Bronchial epithelial cell (primary cell): ENCODE results near the gene HOPX. TPM values are rescaled to one million over a fixed set of nuclear protein-coding genes. Genes with fewer than 3 reads are reported as not detected.

Experiments used
- DNase-seq: peaks from one replicate; pipeline ENCODE4 v3.0.0-alpha.2; 2010; ENCODE audit warnings: low read depth
- FAIRE-seq: peaks from 2 replicates; lab custom pipeline; 2011; peaks lifted over from hg19 to GRCh38; lab: Jason Lieb, UNC
- H3K27me3 ChIP-seq: 2 replicates; pipeline ENCODE4 v1.5.1; 2011; ENCODE audit warnings: low read length; ENCODE audit not compliant: control insufficient read depth, insufficient read depth
- H3K36me3 ChIP-seq: 2 replicates; pipeline ENCODE4 v1.5.1; 2011; ENCODE audit warnings: low read length; ENCODE audit not compliant: control insufficient read depth, insufficient read depth
- H3K4me3 ChIP-seq: 2 replicates; pipeline ENCODE4 v1.5.1; 2011; ENCODE audit warnings: mild to moderate bottlenecking, low read depth, low read length, control low read depth
- total RNA-seq: library from RNA; depleted of rRNA; stranded (reverse); fragments of >200 nt; gene quantifications from 2 replicates; pipeline ENCODE4 v1.2.1, GENCODE V29; 2014
- TF ChIP-seq, protein P1 (sequence below): IDR thresholded peaks from 2 replicates; pipeline ENCODE4 v1.5.1; 2011; ENCODE audit warnings: mild to moderate bottlenecking, moderate library complexity, low read length, control low read depth, inconsistent platforms; ENCODE audit not compliant: insufficient read depth, severe bottlenecking

The HOPX gene
- total RNA-seq, 1 donor from 2014 or later = 30.8 TPM

DNA sequence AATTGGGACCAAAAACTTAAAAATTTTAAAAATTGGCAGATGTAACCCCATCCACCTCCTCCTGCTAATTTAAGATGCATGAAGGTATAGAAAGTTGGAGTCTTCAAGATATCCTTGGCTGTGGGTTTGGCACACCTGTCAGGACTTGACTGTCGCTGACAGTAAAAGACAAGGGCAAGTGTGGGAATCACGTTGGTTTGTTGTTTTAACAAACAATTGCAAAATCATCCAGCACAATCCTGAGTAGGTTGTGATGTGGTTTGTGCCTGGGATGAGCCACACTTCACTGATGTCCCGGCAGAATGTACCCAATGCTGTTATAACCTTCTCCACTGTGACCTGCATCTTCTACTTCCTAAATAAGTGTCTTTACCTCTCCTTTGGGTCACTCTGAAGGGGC, 24.0 kb downstream of the HOPX start:
- Histone ChIP-seq H3K27me3 (no peaks in the 10 kb centered on the region), H3K4me3 (no peak overlapping the region), H3K36me3 (no peaks in the 10 kb centered on the region)
- DNase-seq (peak; percentile 78), FAIRE-seq (peak; percentile 80)
- TF ChIP-seq, protein P1, sequence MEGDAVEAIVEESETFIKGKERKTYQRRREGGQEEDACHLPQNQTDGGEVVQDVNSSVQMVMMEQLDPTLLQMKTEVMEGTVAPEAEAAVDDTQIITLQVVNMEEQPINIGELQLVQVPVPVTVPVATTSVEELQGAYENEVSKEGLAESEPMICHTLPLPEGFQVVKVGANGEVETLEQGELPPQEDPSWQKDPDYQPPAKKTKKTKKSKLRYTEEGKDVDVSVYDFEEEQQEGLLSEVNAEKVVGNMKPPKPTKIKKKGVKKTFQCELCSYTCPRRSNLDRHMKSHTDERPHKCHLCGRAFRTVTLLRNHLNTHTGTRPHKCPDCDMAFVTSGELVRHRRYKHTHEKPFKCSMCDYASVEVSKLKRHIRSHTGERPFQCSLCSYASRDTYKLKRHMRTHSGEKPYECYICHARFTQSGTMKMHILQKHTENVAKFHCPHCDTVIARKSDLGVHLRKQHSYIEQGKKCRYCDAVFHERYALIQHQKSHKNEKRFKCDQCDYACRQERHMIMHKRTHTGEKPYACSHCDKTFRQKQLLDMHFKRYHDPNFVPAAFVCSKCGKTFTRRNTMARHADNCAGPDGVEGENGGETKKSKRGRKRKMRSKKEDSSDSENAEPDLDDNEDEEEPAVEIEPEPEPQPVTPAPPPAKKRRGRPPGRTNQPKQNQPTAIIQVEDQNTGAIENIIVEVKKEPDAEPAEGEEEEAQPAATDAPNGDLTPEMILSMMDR = no peak

DNA sequence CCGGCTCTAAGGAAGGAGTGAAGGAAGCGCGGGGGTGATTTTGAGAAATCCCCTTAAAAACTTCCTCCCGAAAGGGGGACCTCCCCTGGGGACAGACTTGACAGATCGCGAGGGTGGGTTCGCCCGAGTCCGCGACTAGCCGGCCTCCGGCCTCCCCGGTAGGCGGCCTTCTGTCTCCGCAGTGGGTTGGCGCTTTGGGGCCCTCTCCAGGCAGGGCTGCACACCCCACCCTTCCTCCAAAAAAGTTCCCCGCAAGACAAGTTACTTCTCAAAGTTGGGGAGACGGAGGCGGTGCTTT, 24.8 kb downstream of the HOPX start:
- H3K27me3 ChIP-seq = no peaks in the 10 kb centered on the region
- TF ChIP-seq, protein P1 = peak; percentile 48
- DNase-seq = no peak
- H3K4me3 ChIP-seq = peak overlapping the region; percentile 58
- no peak for FAIRE-seq
- no peaks in the 10 kb centered on the region for H3K36me3 ChIP-seq

DNA sequence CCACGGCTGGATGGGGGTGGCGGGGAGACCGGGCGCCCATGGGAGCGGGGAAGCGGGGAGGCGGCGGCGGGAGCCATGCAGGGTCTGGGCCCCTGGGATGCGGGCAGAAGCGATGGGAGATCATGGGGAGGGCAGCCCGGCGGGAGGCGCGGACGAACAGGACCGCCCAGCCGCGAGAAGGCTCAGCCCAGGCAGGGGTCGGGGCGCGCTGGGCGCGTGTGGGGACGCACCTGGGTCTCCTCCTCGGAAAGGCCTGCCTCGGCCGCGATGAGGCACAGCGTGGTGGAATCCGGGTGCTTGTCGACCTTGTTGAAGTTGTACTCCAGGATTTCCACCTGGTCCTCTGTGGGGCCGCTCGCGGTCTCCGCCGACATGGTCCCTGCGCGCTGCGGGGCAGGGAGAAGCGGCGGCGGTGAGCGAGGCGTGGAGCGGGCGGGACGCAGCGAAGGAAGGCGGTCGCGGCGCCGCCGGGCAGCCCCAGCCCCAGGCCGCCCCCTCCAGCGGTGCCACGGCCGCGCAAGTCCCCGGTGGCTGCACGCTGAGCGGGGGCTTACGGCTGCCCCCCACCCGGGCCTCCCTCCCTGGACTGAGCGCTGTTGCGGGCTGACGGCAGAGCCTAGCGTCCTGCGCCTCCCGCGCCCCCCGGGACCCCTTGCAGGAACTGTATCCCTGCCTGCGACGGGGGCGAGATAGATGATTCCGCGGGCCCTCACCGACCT, 25.3 kb downstream of the HOPX start:
- TF ChIP-seq, protein P1 = no peak
- Histone ChIP-seq H3K4me3 (peak overlapping the region; percentile 58), H3K36me3 (no peaks in the 10 kb centered on the region), H3K27me3 (no peaks in the 10 kb centered on the region)
- DNase-seq (no peak), FAIRE-seq (no peak)

DNA sequence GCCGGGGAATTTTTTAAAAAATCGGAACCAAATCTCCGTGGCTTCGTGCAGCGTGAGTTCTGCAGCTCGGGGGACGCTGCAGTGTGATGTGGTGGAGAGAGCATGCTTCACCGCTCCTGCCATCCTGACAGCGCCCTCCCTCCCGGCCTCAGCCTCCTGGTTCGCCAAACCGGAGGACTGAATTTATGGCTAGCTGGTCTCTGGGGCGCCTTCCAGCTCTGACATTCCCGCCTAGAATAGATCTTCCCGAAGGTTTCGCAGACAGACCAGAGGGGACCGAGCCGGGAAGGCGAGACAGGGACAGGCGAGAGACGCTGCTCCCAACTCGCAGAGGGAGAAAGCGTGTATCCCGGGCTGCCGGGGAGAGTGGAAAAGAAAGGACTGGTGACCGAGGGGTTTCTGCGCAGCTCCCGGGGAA, 25.9 kb downstream of the HOPX start:
- TF ChIP-seq, protein P1 = no peak
- no peak for FAIRE-seq
- H3K27me3 ChIP-seq = no peaks in the 10 kb centered on the region
- no peak for DNase-seq
- peak overlapping the region; percentile 58 for H3K4me3 ChIP-seq
- H3K36me3 ChIP-seq = no peaks in the 10 kb centered on the region

DNA sequence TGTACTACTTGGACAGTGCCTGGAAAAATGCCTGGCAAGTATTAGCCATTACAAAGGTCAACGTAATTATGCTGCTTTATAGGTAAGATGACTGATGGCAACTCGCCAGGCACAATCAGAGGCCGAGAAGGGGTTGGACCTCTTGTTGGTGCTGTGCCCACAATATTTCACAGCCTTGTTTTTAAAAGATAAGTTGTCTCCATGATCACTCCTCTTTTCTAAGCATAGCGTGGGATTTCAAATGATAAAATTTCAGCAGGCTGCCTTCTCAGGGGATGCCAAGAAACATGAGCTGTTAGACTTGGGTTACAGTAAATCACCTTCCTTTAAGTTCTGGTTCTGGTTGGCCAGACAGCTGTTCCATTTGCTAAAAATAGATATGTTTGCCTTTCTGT, 26.9 kb downstream of the HOPX start:
- H3K36me3 ChIP-seq = no peaks in the 10 kb centered on the region
- H3K27me3 ChIP-seq = no peaks in the 10 kb centered on the region
- FAIRE-seq (no peak), DNase-seq (no peak)
- H3K4me3 ChIP-seq = no peak overlapping the region
- TF ChIP-seq, protein P1 = no peak
